ENCODE data around the gene TOE1.

Gene TOE1

DNA sequence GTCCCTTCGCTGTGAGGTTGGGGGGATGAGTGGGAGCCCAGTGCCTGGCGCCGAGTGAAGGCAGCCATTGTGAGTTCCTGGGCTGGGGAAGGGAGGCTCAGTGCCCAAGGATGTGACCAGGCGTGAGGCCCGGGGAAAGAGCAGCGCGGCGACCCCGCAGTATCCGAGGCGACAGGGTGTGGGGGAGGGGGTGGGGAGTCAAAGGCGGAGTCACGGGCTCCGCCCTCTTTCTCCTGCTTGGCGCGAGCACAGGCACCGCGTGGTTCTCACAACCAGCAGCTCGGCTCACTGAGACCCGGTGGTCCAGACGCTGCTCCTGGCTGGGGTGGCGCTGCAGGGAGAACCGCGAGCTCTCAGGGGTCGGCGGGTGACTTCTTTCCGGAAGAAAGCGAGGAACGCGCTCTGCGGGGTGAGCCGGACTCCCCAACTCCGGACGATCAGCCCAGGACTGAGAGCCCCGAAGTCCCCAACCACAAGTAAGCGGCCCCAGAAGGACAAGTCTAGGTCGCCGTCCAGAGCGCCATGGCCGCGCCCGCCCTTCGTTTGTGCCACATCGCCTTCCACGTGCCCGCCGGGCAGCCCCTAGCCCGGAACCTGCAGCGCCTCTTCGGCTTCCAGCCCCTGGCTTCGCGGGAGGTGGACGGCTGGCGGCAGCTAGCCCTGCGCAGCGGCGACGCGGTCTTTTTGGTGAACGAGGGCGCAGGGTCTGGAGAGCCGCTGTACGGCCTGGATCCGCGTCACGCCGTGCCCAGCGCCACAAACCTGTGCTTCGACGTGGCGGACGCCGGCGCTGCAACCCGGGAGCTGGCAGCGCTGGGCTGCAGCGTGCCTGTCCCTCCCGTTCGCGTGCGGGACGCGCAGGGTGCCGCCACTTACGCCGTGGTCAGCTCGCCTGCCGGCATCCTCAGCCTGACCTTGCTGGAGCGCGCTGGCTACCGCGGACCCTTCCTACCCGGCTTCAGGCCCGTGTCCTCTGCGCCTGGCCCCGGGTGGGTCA is 13.0 kb upstream of the TOE1 start, which contains the start of gene HPDL:
Gene HPDL (plus strand): TSS at position 269 of the 997 bp plus-strand sequence. CDS start 254 bp downstream, at position 523.
- DNase-seq (ENCODE audit: low read depth) = no peak

GRCh38 chr1:45327644-45328515 is 12.1 kb upstream of the TOE1 start:
- no peak for DNase-seq (ENCODE audit: low read depth)

- no peak for DNase-seq (ENCODE audit: low read depth)
Measured at GRCh38 chr1:45328680-45329079, 11.3 kb upstream of the TOE1 start.

DNA sequence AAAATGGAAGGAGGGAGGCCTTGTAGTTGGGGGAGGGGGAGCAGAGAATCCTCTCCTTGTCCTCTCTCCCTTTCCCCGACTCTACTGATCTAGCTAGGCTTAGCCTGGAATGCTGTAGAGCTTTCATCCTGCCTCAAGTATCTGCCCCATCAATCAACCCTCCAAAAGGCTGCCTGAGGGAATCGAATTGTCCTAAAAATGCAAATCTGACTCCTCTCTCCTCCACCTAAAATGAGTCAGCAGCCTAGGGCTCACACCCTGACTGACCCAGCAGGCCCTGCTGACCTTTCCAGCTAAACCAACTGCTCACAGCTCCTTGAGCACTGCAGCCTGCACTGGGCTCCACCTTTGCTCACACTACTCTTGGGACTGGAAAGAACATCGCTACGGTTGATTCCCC is 10.5 kb upstream of the TOE1 start:
- no peak for DNase-seq (ENCODE audit: low read depth)

DNA sequence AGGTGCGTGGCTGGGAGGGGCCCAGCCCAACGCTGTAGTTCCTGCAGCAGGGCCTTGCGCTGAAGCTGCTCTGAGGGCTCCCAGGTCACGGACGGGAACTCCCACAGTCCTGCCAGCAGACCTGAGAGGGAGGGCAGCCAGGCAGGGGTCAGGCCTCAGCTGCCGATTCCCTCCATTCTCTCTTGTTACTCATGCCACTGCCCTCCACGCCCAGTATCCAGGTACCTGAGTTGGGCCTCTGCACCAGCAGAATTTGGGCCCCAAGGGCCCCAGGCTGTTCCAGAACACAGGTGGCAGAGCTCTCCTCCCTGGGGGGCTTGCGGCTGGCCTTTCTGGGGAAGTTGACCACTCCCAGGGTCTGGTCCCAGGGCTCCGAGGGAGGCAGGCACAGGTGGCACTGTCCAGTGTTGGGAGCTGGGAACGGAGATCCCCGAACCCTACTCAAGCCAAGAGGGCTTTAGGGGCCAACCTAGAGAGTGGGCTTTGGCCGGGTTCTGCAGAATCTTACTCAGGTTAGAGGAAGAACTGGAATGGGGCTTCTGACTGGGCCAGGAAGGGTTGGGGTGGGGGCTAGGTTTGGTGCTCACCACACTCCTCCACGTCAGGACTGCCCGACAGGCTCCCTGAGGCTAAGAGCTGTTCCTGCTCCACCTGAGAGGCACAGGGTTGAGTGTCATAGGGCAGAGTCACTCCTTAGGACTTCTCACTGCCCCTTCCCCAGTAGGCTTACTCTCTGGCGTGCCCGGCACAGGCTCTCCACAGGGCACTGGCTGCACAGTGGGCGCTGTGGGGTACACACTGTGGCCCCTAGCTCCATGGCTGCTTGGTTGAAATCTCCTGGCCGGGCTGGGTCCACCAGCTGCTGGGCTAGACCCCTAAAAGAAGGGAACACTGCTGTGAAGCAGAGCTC is 8.3 kb upstream of the TOE1 start:
- no peak for DNase-seq (ENCODE audit: low read depth)

- DNase-seq (ENCODE audit: low read depth) = no peak
Measured at GRCh38 chr1:45332346-45332720, 7.6 kb upstream of the TOE1 start.

GRCh38 chr1:45334308-45335245 is 5.4 kb upstream of the TOE1 start:
- DNase-seq (ENCODE audit: low read depth) = no peak

DNA sequence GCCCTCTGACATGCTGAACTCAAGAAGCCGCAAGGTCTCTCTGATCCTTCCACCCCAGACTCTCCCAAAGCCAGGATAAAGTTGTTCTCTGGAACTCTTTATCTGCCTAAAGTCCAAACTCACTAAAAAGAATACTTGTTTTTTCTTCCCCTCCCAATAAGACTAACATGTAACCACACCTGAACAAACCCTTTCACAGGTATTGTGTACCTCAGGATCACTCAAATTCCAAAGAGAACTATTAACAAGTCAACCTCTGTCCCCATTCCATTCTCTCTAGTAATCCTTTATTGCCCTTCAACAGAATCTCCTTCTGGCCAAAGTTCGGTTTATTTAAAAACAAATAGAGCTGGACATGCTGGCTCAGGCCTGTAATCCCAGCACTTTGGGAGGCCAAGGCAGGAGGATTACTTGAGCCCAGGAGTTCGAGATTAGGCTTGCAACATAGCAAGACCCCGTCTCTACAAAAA is 4.1 kb upstream of the TOE1 start:
- no peak for DNase-seq (ENCODE audit: low read depth)

GRCh38 chr1:45337630-45338325 is 2.2 kb upstream of the TOE1 start:
- DNase-seq (ENCODE audit: low read depth) = no peak

DNA sequence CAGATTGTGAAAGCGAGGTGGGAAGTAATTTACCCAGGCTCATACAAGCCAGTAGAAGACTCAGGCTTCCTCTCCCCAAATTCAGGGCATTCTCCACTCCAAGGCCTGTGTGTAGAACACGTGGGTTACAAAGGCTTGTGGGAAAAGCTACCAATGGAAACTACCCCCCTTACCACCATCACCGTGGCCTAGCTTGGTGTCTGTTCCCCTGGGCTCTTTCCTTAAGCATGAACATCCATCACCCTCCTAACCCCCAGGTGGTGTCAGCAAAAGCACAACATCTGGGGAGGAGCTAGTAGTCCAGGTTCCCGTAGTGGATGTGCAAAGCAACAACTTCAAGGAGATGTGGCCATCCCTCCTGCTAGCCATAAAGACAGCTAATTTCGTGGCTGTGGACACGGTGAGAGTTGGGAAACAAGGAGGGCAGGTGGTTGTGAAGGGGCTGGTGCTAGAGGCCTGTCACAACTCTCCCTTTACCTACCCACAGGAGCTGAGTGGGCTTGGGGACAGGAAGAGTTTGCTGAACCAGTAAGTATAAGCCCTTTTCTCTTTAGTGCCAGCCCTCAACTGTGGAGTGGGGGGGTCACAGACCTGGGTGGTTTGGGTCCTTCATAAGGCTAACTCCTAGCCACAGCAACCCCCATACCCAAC is 971 bp downstream of the TOE1 start:
- no peak for DNase-seq (ENCODE audit: low read depth)

DNA sequence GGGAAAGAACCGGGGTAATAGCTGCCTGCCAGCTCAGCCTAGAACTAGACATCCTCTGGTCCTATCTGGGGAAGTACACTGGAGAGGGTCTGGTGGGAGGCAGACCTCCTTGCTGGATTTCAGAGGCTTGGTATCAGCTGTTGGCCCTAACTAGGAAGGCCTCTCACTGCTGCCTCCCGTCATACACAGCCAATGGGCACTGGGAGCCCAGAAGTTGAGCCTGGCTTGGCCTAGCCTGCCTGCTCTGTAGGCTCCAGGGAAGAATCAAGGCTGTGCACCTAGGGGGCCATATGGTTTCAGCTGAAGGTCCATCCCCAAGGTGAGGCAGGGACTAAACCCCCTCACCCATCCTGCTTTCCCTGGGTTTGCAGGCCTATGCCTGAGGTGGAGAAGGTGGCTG is 4.5 kb downstream of the TOE1 start:
- DNase-seq (ENCODE audit: low read depth) = no peak

DNA sequence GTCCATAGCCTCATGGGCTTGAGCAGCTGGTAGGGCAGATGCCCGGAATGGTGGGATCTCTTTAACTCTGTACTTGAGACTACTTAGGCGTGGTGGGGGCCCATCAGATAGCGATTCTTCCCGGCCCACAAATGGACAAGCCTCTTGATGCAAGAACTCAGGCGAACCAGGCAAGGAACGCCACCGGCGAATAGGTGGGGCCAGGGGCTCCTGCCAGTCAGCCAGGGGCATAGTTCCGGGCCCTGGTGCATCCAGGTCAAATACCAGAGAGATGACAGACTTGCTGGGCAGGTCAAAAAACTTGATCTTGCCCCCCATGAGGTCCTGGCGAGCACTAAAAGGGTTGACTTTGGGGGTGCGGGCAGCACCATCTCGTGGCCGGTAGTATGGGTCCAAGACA is 5.0 kb downstream of the TOE1 start:
- DNase-seq (ENCODE audit: low read depth) = no peak

- no peak for DNase-seq (ENCODE audit: low read depth)
Measured at GRCh38 chr1:45346473-45346872, 6.5 kb downstream of the TOE1 start.

GRCh38 chr1:45348020-45348419 is 8.1 kb downstream of the TOE1 start:
- no peak for DNase-seq (ENCODE audit: low read depth)

- DNase-seq (ENCODE audit: low read depth) = no peak
Measured at GRCh38 chr1:45348609-45348965, 8.6 kb downstream of the TOE1 start.

DNA sequence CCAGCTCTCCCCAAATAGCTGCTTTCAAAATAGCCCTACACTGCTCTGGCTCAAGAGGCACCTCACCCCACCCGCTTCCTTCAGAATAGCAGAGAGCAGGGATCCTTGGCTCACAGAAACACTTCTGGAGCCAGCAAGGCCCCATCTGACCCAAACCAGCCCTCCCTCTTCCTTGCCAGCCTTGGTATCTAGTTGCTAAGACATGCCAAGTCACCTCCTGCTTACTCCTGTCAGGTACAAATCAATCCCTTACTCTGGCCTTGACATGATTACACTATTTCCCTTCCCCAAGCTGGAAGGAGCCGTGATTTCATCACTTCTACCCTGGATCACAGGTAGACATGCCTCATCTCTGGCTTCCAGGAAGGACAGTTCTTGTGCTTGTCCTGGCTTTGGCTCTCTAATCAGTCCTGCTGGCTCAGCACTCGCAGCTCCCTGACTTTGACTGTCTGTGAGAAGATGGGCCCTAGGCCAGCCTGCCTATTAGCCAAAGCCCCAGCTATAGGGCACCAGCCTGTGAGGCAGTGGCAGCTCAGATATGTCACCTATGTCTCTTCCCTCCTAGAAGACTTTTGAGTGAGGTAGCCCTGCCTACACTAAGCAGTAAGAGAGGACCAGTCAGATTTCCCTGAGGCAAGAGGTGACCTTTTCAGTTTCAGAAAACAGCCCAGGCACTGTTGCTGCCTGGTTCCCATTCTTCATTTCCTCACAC is 9.2 kb downstream of the TOE1 start:
- DNase-seq (ENCODE audit: low read depth) = no peak

DNA sequence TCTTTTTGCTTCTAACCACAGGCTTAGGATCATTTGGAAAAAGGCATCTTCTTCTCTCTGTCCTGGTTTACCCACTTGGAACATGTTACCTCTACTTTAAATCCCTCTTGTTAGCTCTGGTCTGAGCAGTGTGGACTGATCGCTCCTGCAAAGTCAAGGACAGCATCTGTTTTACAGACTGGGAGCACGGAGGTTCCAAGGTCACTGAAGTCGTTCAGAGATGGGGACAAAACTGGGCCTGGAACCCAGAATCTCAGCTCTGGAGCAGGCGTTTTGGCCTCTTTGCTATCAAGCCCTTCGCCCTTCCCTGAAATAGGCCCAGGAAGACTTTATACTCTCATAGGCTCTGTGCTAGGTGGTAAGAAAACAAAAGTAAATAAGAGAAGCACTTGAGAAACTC is 11.5 kb downstream of the TOE1 start:
- DNase-seq (ENCODE audit: low read depth) = no peak

DNA sequence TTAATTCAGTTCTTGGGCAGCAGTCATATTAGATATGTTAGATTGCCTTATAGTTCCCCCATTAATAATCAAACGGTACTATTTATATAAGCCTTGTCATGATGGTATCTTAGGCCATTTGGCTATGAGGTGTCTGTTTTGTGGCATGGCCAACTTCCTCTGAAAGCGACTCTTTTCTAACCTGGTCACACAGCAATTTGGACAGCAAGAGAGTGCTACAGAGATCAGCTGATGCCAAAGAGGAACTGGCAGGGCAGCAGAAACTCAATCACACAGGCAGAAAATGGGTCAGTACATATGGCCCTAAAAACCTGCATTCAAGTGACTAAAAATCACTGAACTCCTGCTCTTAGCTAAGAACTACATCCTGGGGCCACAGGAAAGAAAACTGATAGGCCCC is 13.7 kb downstream of the TOE1 start:
- no peak for DNase-seq (ENCODE audit: low read depth)

DNA sequence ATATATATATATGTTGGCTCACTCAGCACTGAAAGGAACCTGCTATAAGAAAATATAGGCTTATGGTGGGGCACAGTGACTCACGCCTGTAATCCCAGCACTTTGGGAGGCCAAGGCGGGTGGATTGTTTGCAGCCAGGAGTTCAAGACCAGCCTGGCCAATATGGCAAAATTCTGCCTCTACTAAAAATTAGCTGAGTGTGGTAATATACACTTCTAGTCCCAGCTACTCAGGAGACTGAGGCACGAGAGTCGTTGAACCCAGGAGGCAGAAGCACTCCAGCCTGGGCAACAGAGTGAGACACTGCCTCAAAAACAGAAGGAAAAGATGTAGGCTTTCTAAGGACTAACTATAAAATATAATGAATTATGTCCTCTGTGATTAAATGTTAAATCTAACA is 14.9 kb downstream of the TOE1 start:
- no peak for DNase-seq (ENCODE audit: low read depth)
